HG03565 (cell line): ENCODE measurements around the gene LDAH.

Experiments
- ATAC-seq: cut with Tn5 transposase; IDR thresholded peaks from one replicate; pipeline ENCODE4 v1.9.1; 2021; ENCODE audit warnings: mild to moderate bottlenecking, moderate library complexity; ENCODE audit not compliant: unreplicated experiment

LDAH gene

DNA sequence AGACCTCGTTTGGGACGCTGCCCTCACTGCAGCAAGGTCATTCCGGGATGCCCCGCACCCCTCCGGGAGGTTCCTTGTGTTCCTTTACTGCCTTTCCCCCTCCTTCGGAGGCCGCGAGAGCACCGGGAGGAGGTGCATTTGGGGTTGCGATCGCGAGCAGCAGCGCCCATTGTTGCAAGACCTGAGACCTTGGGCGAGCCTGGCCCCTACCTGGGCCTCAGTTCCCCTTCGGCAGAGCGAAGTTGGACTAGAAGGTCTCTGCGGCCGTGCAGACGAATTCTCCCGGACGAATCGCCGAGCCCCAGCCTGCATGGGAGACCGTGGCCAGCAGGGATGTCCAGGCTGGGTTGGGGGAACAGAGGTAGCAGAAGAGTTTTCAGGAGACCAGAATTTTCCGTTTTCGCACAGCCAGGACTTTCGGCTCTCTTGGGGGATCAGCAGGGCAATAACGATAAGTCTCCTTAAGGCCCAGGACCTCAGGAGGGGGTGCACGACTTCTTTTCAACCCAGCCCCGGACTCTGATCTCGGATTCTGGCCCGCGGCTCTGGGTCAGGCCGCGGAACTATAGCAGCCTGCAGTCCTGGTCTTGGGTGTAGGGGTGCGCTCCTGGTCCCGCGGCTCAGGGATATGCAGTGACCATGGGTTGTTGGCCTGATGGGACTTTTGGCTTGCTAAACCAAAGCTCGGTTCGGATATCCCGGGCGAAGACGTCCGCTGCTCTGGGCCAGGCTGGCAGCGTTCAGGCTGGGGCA, 153.2 kb downstream of the LDAH start:
- ATAC-seq = no peak

DNA sequence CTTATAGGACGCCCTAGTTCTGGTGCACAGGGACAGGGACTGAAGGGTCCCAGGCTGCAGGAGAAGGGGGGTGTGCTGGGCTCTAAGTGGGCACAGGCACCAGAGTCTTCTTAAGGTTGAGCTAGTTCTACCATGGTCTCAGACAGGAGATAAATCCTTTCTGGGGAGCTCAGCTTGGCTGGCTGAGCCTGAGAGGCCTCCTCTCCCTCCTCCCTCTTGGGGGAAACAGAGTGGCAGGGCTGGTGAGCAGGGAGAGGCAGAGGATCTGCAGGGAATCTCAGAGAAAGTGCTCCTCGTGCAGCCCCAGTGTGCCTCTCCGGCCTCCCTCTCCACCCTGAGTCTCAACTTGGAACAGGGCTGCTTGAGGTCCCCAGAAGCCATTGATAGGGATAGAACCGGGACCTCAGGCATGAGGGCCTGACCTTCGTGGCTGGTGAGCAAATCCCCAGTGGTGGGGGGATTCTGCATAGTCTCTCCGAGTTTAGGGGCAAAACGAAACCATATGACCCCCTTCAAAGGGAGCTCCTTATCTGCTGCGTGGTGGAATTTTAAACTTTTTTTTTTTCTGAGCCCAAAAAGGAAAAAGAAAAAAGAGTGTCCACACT, 153.9 kb downstream of the LDAH start:
- no peak for ATAC-seq

DNA sequence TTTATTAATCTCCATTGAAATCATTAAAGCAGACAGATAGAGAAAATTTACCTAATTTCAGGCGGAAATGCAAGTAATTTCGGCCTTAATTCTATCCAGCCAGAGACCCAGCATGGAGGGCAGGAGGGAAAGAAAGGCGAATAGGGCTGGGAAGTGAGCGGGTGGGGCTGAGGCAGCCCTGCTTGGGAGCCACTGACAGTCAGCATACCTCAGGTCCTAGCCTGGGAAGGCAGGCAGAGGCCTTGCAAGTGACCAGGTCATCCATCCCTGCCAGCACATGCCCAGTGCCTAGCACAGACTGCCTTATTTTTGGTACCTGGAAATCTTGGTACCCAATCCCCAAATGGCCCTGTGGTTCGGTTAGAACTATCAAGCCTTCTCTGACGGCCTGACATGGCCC, 154.4 kb downstream of the LDAH start:
- ATAC-seq = no peak

DNA sequence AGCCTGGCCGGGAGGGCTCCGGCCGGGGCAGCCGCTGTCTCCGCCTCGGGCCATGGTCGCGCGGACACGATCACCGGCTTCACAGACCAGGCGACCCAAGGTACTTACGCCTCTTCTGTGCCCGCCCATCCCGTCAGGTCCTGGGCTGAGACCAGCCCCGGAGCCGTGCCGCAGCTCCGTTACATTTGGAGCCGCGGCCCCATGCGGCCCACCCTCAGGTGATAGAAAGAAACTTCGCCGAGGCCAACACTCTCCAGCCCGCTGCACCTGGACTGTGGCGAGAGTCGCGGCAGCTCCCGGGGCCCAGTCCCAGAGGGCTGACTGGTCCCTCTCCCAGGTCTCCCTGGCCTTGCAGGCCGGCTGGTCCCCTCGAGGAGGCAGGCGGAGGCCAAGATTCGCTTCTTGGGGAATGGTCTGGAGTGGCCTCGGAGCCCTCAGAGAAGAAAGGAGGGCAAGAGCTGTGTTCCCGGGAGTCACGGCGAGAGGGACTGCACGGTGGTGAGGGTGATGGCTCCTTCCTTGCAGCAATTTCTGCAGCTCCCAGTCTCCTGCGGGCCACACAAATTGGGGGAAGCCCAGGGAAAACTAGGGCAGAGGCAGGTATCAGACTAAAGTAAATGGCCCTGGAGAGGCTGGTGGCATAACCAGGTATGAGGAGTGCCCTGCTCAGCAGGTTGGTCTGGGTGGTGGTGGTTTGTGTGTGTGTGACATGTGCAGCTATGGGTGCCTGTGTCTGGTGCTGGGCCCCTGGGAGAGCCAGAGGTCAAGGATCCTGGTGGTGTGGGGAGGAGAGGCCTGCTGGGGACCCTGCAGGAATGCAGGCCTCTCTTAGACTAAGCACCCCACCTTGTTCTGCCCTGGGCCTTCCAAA, 155.1 kb downstream of the LDAH start:
- no peak for ATAC-seq

DNA sequence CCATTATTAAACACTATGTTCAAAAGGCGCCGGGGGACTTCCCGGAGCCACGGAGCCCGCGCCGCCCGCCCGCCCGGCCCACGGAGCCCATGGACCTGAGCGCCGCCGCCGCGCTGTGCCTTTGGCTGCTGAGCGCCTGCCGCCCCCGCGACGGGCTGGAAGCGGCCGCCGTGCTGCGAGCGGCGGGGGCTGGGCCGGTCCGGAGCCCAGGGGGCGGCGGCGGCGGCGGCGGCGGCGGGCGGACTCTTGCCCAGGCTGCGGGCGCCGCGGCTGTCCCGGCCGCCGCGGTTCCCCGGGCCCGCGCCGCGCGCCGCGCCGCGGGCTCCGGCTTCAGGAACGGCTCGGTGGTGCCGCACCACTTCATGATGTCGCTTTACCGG, 155.8 kb downstream of the LDAH start:
- no peak for ATAC-seq

DNA sequence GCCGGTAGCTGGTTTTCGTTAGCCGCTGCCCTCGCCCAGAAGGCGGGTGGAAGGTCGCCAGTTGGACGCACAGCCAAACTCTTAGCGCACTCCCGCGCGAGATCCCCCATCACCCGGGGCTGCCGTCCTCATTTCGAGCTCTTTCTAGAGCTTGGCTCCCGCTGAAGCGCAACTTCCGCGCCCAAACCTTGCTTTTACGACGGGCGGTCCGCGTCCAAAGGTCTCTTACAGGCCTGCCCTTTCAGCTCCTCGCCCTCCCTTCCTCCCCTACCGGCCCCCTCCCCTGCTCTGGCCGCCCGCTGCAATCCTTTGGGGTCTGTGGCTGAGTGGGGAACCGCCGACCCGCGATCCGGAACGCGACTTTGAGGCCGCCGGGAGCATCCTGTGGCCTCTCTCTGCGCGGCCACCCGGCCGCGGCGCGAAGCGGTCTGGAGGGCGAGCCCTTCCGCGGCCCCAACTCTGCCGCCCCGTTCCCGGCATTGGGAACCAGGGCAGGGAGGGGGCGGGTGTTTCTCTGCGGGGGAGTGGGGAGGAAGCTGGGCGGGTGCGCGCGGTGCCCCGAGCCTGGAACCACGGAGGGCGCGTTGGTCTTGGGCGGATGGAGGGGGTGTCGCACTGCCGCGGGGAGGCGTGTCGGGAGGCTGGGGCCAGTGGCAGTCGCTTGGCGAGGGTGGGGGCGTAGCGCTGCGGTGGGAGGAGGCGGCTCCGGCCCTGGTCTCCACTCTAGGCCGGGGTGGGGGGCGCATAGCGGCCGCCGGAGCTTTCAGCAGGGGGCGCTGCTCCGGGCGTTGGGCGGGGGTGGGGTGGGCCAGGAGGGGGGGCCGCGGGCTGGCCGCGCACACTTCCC, 156.4 kb downstream of the LDAH start, which contains the start of gene GDF7:
Gene GDF7, plus strand, starts transcription at position 841 of the 847 bp plus-strand sequence. CDS start 96 bp downstream, outside the sequence.
- no peak for ATAC-seq

DNA sequence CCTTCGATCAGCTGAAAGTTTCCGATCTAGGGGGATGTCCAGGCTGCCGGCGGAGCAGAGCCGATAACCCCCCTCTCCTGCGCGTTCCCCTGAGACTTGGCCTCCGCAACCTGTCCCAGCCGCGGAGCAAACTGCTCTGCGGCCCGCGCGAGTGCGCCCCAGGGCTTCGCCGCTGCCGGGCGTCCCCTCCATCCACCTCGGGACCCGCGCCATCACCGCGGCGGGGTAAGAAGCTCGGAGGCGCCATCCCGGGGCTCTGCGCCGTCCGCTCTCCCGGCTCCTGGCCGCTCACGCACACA, 156.9 kb downstream of the LDAH start:
- no peak for ATAC-seq

DNA sequence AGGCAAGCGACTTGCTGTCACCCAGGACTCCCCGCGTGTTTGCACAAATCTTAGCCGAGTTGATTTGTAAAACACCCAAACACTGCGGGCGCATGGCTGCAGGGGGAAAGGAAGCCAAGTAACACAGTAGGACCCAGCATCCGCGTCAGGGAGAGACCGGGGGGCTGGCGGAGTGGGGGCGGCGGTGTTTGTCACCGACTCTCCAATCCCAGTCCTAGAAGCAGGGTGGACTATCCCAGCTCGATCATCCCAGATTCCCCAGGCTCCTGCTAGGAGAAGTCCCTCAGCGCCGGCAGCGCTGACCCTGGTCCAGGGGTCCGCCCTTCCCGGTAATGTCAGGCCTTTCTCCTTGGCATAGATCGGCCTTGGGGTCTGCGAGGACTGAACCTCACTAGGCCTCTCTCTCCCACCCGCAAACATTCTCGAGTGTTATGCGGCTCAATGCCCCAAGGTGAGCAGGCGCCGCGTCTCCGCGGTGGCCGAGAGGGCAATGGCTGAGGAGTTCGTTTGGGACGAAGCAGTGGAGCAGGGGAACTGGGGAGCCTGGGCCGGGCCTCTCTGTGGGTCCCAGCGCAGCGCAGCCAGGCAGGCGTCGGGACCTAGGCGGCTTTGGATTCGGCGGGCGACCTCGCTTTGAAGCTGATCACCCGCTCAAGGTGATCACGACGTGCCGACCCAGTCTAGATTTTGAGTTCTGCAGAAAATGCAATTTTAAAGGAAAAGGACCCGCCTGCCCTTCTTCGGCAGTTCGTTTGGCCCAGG, 157.5 kb downstream of the LDAH start:
- ATAC-seq = no peak

DNA sequence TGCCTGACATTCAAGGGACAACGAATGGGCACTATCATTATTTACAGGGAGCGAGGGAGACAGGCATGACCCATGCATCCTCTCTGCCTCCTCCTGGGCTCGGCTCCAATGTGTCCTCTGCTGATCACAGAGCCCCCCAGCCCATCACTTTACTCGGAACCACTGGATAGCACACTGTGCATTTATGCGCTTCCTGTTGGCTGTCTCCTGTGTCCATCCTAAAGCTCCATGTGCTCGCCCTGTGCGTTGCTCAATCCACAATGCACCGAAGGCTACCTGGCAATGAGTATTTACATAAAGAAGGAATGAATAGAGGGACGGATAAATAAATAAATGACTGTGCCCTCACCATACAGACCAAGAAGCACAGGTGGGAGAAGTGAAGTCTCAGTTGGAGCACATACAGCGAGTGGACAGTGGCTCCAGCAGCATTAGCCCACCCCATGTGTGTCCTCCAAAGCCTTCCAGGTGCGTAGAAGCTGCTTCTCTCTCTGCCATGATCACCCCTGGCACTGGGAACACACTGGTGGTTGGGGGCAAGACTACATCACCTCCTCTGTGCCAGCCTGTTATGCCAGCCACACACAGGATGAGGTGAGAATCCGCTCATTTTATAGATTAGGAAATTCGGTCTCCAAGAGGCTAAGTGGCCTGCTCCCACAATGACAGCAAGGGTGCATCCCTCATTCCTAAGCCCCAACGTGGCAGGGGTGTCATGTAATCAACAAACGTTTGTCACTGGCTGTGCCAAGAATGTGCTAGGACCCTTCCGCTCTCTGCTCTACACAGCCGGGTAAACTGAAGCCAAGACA, 158.3 kb downstream of the LDAH start:
- no peak for ATAC-seq

DNA sequence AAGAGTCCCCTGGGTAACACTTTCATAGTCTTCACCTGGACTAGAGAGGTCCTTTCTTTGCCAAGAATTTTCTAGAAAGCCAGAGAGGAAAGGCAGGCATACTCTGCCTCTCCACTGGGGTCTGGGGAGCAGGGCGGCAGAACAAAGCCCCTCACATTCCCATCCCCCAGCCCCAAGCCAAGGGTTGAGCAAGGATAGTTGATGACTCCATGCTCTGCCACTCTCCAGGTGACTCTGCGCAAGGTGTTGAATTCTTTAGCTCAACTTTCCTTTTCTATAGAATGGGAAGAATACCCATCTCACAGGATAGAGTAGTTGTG, 158.9 kb downstream of the LDAH start:
- ATAC-seq = no peak

- ATAC-seq = no peak
These were observed 159.5 kb downstream of the LDAH start for GRCh38 chr2:20663196-20664070.

DNA sequence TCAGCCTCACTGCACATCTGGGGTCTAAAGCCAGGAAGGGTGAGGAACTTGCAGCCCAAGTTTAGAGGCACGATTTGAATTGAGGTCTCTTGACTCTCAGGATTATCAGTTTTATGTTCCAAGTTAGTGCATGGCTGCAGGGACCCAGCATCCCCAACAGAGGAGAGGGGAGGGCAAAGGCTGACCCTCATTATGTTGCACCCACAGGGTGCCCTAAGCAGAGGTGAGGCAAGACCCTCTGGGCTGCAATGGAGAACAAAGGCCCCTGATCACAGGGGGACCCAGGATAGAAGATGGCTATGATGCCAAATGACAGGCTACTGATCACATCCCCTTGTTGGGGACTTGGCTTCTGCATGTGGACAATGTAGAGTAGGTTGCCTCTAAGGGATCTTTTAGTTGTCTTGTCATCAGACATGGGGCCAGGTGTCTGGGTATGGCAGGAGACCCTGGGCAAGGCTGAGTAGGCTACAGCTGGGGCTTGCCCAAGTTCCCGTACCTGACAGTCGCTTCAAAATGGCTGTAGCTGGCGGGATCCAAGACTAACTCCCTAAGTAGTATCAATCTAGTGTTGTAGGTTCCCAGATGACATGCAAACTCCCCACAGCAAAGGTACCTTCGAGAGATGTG, 160.5 kb downstream of the LDAH start:
- ATAC-seq = no peak

GRCh38 chr2:20661421-20662307, 161.2 kb downstream of the LDAH start:
- ATAC-seq = no peak

- ATAC-seq = no peak
These were observed 162.1 kb downstream of the LDAH start for GRCh38 chr2:20660506-20661420.

GRCh38 chr2:20657522-20658235, 165.2 kb downstream of the LDAH start:
- ATAC-seq = no peak
